ENCODE results near the gene ID3. TPM values are rescaled to one million over a fixed set of nuclear protein-coding genes. Genes with fewer than 3 reads are reported as not detected.
A peak's percentile ranks its signal among the peaks of the same experiment; 100 is the strongest.

The ID3 gene
- total RNA-seq (100 to 1,000 TPM in 3 of 10 donors, 10 to 100 TPM in 7; 44.7 to 148 (median 83.4) TPM), polyA plus RNA-seq (100 to 1,000 TPM in 1 of 2 donors, 10 to 100 TPM in 1; 73.6 to 217 TPM)
- long read RNA-seq, donor 1, transcript ID3-201 (3 exons, 1,251 nt): major isoform, 131 of 144 reads
- long read RNA-seq, donor 1, partial matches to known transcripts: 0 of 144 reads
- long read RNA-seq, donor 1, other reads (novel, unspliced or antisense): 10 of 144 reads
- long read RNA-seq, donor 2, transcript ID3-201 (3 exons, 1,251 nt): major isoform, 93 of 108 reads
- long read RNA-seq, donor 2, partial matches to known transcripts: 0 of 108 reads
- long read RNA-seq, donor 2, other reads (novel, unspliced or antisense): 9 of 108 reads
- long read RNA-seq, donor 3, transcript ID3-201 (3 exons, 1,251 nt): major isoform, 60 of 72 reads
- long read RNA-seq, donor 3, partial matches to known transcripts: 0 of 72 reads
- long read RNA-seq, donor 3, other reads (novel, unspliced or antisense): 7 of 72 reads

- peaks cover 0 to 23% (median 0%) of the 10 kb centered on the region in 7 donors for H3K27me3 ChIP-seq
- H3K4me3 ChIP-seq: peak within 1 kb of the TSS; percentile 62 to 97 (median 82)
- DNase-seq (peak; percentile 97), ATAC-seq (peak; percentile 66 to 83 (median 79))
- TF ChIP-seq CTCF (IDR thresholded peaks at IDR 0.05): no peak
- H3K27ac ChIP-seq: peak within 1 kb of the TSS; percentile 90 to 99 (median 95)
- 0 to 1% methylated on average over 57 of the region's 57 CpGs for WGBS, 2 donors
- H3K36me3 ChIP-seq: peaks cover 0 to 20% (median 6%) of the 10 kb centered on the region in 9 donors
- H3K9me3 ChIP-seq: no peaks in the 10 kb centered on the region
- intact Hi-C loops (cut with DNase I): loop anchor here in 2 of 10 donors (10.0 kb wide), 1 partner anchor 185 kb away; the partner anchor contains the start of gene ELOA (in 2 of the 2)
- peaks cover 6 to 81% (median 61%) of the 10 kb centered on the region in 9 donors for H3K4me1 ChIP-seq
Measured at GRCh38 chr1:23559136-23559984, at the start of gene ID3. TSS of gene ID3 (minus strand) at chr1:23559501. CDS start at chr1:23559426, 75 bp downstream.

GRCh38 chr1:23607944-23608343, 48.6 kb upstream of the ID3 start:
- Histone ChIP-seq H3K27ac (no peak overlapping the region), H3K4me3 (no peak overlapping the region), H3K4me1 (peaks cover 0 to 9% (median 0%) of the 10 kb centered on the region in 9 donors), H3K36me3 (no peaks in the 10 kb centered on the region), H3K27me3 (no peaks in the 10 kb centered on the region), H3K9me3 (no peaks in the 10 kb centered on the region)
- intact Hi-C loops (cut with DNase I): no loop called here
- 55 to 65% methylated on average over 4 of the region's 4 CpGs for WGBS, 2 donors
- no peak for TF ChIP-seq CTCF (IDR thresholded peaks at IDR 0.05)
- DNase-seq (no peak), ATAC-seq (no peak)

GRCh38 chr1:23601968-23602876, 42.9 kb upstream of the ID3 start:
- Histone ChIP-seq H3K4me1 (peaks cover 0 to 23% (median 15%) of the 10 kb centered on the region in 9 donors), H3K9me3 (no peaks in the 10 kb centered on the region), H3K27me3 (no peaks in the 10 kb centered on the region), H3K36me3 (no peaks in the 10 kb centered on the region), H3K27ac (peak overlapping the region in 1 of 10 donors; percentile 14), H3K4me3 (no peak overlapping the region)
- WGBS, 2 donors: 87 to 90% methylated on average over 10 of the region's 10 CpGs
- no peak for TF ChIP-seq CTCF (IDR thresholded peaks at IDR 0.05)
- DNase-seq (no peak), ATAC-seq (no peak)
- intact Hi-C loops (cut with DNase I): no loop called here
